Measurements from ENCODE around the gene PPM1E. TPM values are rescaled to one million over a fixed set of nuclear protein-coding genes. Genes with fewer than 3 reads are reported as not detected.

Gene PPM1E
- total and polyA plus RNA-seq, 2 of the 8 experiments (the other 6 are each of a cell fraction or from before 2014, with no cell fraction given) = 5.0 to 10.4 TPM

- Histone ChIP-seq H3K18ac (ENCODE audit: extremely low read depth, low read length) (no peak overlapping the region), H2BK120ac (replicated peaks; ENCODE audit: low read depth, low read length) (no peak overlapping the region), H3K14ac (ENCODE audit: insufficient read length) (no peak overlapping the region), H3K27ac (ENCODE audit: low read depth, low read length) (no peak overlapping the region), H3K23ac (ENCODE audit: insufficient read length) (no peak overlapping the region), H4K20me1 (replicated peaks in 1 of 2; ENCODE audit: control insufficient read depth in 1 of 2, insufficient read depth in 2 of 2, low read length in 2 of 2) (no peaks in the 10 kb centered on the region), H3K4ac (replicated peaks; ENCODE audit: insufficient read length, low read depth, low read length) (no peak overlapping the region), H3K4me3 (ENCODE audit: extremely low read depth in 1 of 4, insufficient read depth in 2 of 4, low read depth in 3 of 4, low read length in 4 of 4) (no peak overlapping the region), H3K79me1 (ENCODE audit: low read depth, low read length) (no peaks in the 10 kb centered on the region), H2BK15ac (ENCODE audit: low read length) (no peak overlapping the region), H3K79me2 (ENCODE audit: control insufficient read depth in 1 of 2, insufficient read depth in 2 of 2, low read length in 2 of 2) (no peaks in the 10 kb centered on the region), H2BK12ac (ENCODE audit: low read depth, low read length) (no peak overlapping the region), H4K5ac (ENCODE audit: insufficient read length, low read depth, low read length) (no peak overlapping the region), H3K36me3 (ENCODE audit: control insufficient read depth in 2 of 4, insufficient read depth in 4 of 4, low read length in 3 of 4) (peaks cover 0 to 11% (median 4%) of the 10 kb centered on the region in 4 experiments; a peak in 3 of 8 replicates), H3K4me1 (replicated peaks in 1 of 4; ENCODE audit: control insufficient read depth in 3 of 4, insufficient read depth in 4 of 4, low read length in 3 of 4) (no peaks in the 10 kb centered on the region), H3K9ac (replicated peaks in 1 of 4; ENCODE audit: extremely low read depth in 1 of 4, low read depth in 3 of 4, low read length in 3 of 4) (no peak overlapping the region), H2BK20ac (ENCODE audit: low read length) (no peak overlapping the region), H3K27me3 (replicated peaks in 1 of 4; ENCODE audit: control insufficient read depth in 3 of 4, extremely low read depth in 1 of 4, insufficient read depth in 3 of 4, low read length in 3 of 4) (no peaks in the 10 kb centered on the region), H4K91ac (replicated peaks; ENCODE audit: insufficient read length, low read length) (no peak overlapping the region), H4K8ac (ENCODE audit: extremely low read depth, insufficient read depth, low read length) (no peak overlapping the region), H3K4me2 (ENCODE audit: insufficient read depth in 1 of 2, low read depth in 2 of 2, low read length in 2 of 2) (no peak overlapping the region), H3K56ac (replicated peaks; ENCODE audit: insufficient read length, low read depth, low read length) (no peak overlapping the region), H2BK5ac (ENCODE audit: low read depth, low read length) (no peak overlapping the region), H2AFZ (ENCODE audit: low read length) (no peak overlapping the region), H2AK5ac (ENCODE audit: low read depth, low read length) (no peak overlapping the region), H3K9me3 (ENCODE audit: insufficient read depth in 2 of 2, low read depth in 1 of 2, low read length in 1 of 2) (peaks cover 0 to 3% of the 10 kb centered on the region in 2 experiments; a peak in 1 of 4 replicates), H3K23me2 (ENCODE audit: low read depth, low read length) (no peaks in the 10 kb centered on the region)
- ChIA-PET POLR2A (ENCODE audit: partially characterized antibody) (no interaction called here), CTCF (ENCODE audit: partially characterized antibody) (interaction anchor here (1.3 to 1.5 kb wide), 2 partner anchors 385 to 447 kb away, joined by 3 read pairs; no protein-coding TSS in a partner anchor)
- 80% methylated on average over 1 of the region's 1 CpG; no CpG with 5 or more reads in 1 of the 2 experiments for WGBS, 2 experiments (ENCODE audit: extremely low coverage in 1 of 2, insufficient coverage in 1 of 2, insufficient read length in 1 of 2, insufficient replicate concordance in 2 of 2, low coverage in 1 of 2, low lambda C conversion rate in 2 of 2, missing lambda C conversion rate in 1 of 2)
- no peak for DNase-seq (ENCODE audit: low read depth in 1 of 2, low spot score in 2 of 2)
- TF ChIP-seq SIRT6 (IDR thresholded peaks at IDR 0.05; ENCODE audit: low read length) (no peak), CBX8 (IDR thresholded peaks at IDR 0.05; ENCODE audit: borderline replicate concordance, low read depth, low read length) (no peak), ZNF274 (IDR thresholded peaks at IDR 0.05; ENCODE audit: borderline replicate concordance, extremely low read depth, low read length) (no peak), SAP30 (IDR thresholded peaks at IDR 0.05; ENCODE audit: insufficient read depth, insufficient replicate concordance, low read length) (no peak), YY1 (IDR thresholded peaks at IDR 0.05; ENCODE audit: low read depth, low read length) (no peak)
- no peak for FAIRE-seq
Observed at GRCh38 chr17:59018019-59018418, 262.4 kb downstream of the PPM1E start.

Data from H1 (cell line).